ENCODE data around the gene PLD1. TPM values are rescaled to one million over a fixed set of nuclear protein-coding genes. Genes with fewer than 3 reads are reported as not detected.

The PLD1 gene
- total and polyA plus RNA-seq, 2 of the 8 experiments (the other 6 are each of a cell fraction or from before 2014, with no cell fraction given), result 1.2 to 2.6 TPM

- DNase-seq (ENCODE audit: low read depth in 1 of 2, low spot score in 2 of 2), result no peak
- TF ChIP-seq CBX5 (IDR thresholded peaks at IDR 0.05; ENCODE audit: low read depth, low read length) (no peak), BCL11A (IDR thresholded peaks at IDR 0.05; ENCODE audit: low read depth in 2 of 2, low read length in 2 of 2) (no peak), CTCF (IDR thresholded peaks at IDR 0.05; ENCODE audit: control extremely low read depth in 1 of 3, insufficient read depth in 1 of 3, low read depth in 1 of 3, low read length in 3 of 3) (no peak), MAX (IDR thresholded peaks at IDR 0.05) (no peak), SP4 (IDR thresholded peaks at IDR 0.05; ENCODE audit: low read length) (no peak), PHF8 (conservative IDR thresholded peaks at IDR 0.05; ENCODE audit: low read depth, low read length) (no peak), TAF7 (optimal IDR thresholded peaks at IDR 0.05; ENCODE audit: borderline replicate concordance, low read depth, low read length) (no peak), BACH1 (IDR thresholded peaks at IDR 0.05; ENCODE audit: low read length) (no peak), MAFK (IDR thresholded peaks at IDR 0.05; ENCODE audit: low read depth, low read length) (no peak), TAF1 (IDR thresholded peaks at IDR 0.05; ENCODE audit: low read depth, low read length) (no peak)
Observed at GRCh38 chr3:171845481-171846284, 35.4 kb upstream of the PLD1 start.

More at GRCh38 chr3:171845481-171846284, 35.4 kb upstream of the PLD1 start:
- ChIA-PET POLR2A (ENCODE audit: partially characterized antibody) (no interaction called here), CTCF (ENCODE audit: partially characterized antibody) (no interaction called here)
- Histone ChIP-seq H3K23me2 (ENCODE audit: low read depth, low read length) (no peaks in the 10 kb centered on the region), H2AFZ (ENCODE audit: low read length) (no peak overlapping the region), H2AK5ac (ENCODE audit: low read depth, low read length) (no peak overlapping the region), H3K56ac (replicated peaks; ENCODE audit: insufficient read length, low read depth, low read length) (no peak overlapping the region), H3K9ac (replicated peaks in 1 of 4; ENCODE audit: extremely low read depth in 1 of 4, low read depth in 3 of 4, low read length in 3 of 4) (no peak overlapping the region), H3K4ac (replicated peaks; ENCODE audit: insufficient read length, low read depth, low read length) (no peak overlapping the region), H3K27me3 (replicated peaks in 1 of 4; ENCODE audit: control insufficient read depth in 3 of 4, extremely low read depth in 1 of 4, insufficient read depth in 3 of 4, low read length in 3 of 4) (no peaks in the 10 kb centered on the region), H2BK15ac (ENCODE audit: low read length) (no peak overlapping the region), H3K23ac (ENCODE audit: insufficient read length) (no peak overlapping the region), H4K8ac (ENCODE audit: extremely low read depth, insufficient read depth, low read length) (no peak overlapping the region; the same call in 1 of the 2 replicates), H2BK120ac (replicated peaks; ENCODE audit: low read depth, low read length) (no peak overlapping the region), H2BK5ac (ENCODE audit: low read depth, low read length) (no peak overlapping the region), H3K18ac (ENCODE audit: extremely low read depth, low read length) (no peak overlapping the region), H3K4me2 (ENCODE audit: insufficient read depth in 1 of 2, low read depth in 2 of 2, low read length in 2 of 2) (no peak overlapping the region), H2BK12ac (ENCODE audit: low read depth, low read length) (no peak overlapping the region), H3K9me3 (ENCODE audit: insufficient read depth in 2 of 2, low read depth in 1 of 2, low read length in 1 of 2) (no peaks in the 10 kb centered on the region), H2BK20ac (ENCODE audit: low read length) (no peak overlapping the region), H3K79me1 (ENCODE audit: low read depth, low read length) (no peaks in the 10 kb centered on the region), H3K36me3 (ENCODE audit: control insufficient read depth in 2 of 4, insufficient read depth in 4 of 4, low read length in 3 of 4) (no peaks in the 10 kb centered on the region), H3K4me3 (ENCODE audit: extremely low read depth in 1 of 4, insufficient read depth in 2 of 4, low read depth in 3 of 4, low read length in 4 of 4) (no peak overlapping the region), H3K14ac (ENCODE audit: insufficient read length) (no peak overlapping the region), H3K4me1 (replicated peaks in 1 of 4; ENCODE audit: control insufficient read depth in 3 of 4, insufficient read depth in 4 of 4, low read length in 3 of 4) (no peaks in the 10 kb centered on the region; a peak in 1 of 7 replicates), H4K91ac (replicated peaks; ENCODE audit: insufficient read length, low read length) (no peak overlapping the region), H3K79me2 (ENCODE audit: control insufficient read depth in 1 of 2, insufficient read depth in 2 of 2, low read length in 2 of 2) (no peaks in the 10 kb centered on the region), H4K20me1 (replicated peaks in 1 of 2; ENCODE audit: control insufficient read depth in 1 of 2, insufficient read depth in 2 of 2, low read length in 2 of 2) (no peaks in the 10 kb centered on the region), H4K5ac (ENCODE audit: insufficient read length, low read depth, low read length) (no peak overlapping the region), H3K27ac (ENCODE audit: low read depth, low read length) (no peak overlapping the region)
- no peak for FAIRE-seq
- 92% methylated on average over 3 of the region's 3 CpGs; no CpG with 5 or more reads in 1 of the 2 experiments for WGBS, 2 experiments (ENCODE audit: extremely low coverage in 1 of 2, insufficient coverage in 1 of 2, insufficient read length in 1 of 2, insufficient replicate concordance in 2 of 2, low coverage in 1 of 2, low lambda C conversion rate in 2 of 2, missing lambda C conversion rate in 1 of 2)

Data from H1 (cell line).